ENCODE data around the gene KRT16.

The KRT16 gene

DNA sequence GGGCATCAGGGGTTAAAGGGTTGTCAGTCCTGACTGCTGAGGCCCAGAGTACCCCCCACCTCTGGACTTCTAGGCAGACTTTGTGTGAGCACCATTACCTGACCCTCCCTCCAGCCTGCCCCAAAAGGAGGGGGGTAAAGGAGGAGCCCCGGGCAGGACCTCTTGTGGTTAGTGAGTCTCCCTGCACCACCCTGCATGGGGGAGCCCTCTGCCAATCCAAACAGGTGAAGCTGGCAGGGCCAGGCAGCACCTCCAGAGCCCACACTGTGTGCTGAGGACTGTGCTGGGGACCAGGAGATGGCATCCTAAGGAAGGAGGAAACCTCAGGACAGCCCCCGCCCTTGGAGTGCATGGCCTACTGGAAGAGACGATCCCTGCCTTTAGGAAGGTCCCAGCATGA lies 23.3 kb downstream of the KRT16 start:
- Histone ChIP-seq H3K4me2 (ENCODE audit: low read depth, low read length) (no peak overlapping the region), H3K79me2 (ENCODE audit: low read length) (no peaks in the 10 kb centered on the region), H3K9me2 (replicated peaks; ENCODE audit: insufficient read depth, low read length) (no peaks in the 10 kb centered on the region), H3K36me3 (replicated peaks; ENCODE audit: insufficient read depth, low read length) (no peaks in the 10 kb centered on the region), H3K27me3 (replicated peaks; ENCODE audit: insufficient read depth, low read length) (peaks cover 9% of the 10 kb centered on the region), H3K9me3 (replicated peaks; ENCODE audit: insufficient read depth, low read length) (no peaks in the 10 kb centered on the region), H2AFZ (ENCODE audit: low read length) (no peak overlapping the region), H4K20me1 (ENCODE audit: insufficient read depth, low read length) (no peaks in the 10 kb centered on the region), H3K4me1 (ENCODE audit: low read length) (no peaks in the 10 kb centered on the region), H3K4me3 (ENCODE audit: low read length) (no peak overlapping the region), H3K27ac (ENCODE audit: low read length) (no peak overlapping the region), H3K9ac (ENCODE audit: low read length) (no peak overlapping the region), H3F3A (ENCODE audit: insufficient read depth, low read length) (no peaks in the 10 kb centered on the region)
- DNase-seq, result no peak
- no peak for TF ChIP-seq EZH2phosphoT487 (IDR thresholded peaks at IDR 0.05; ENCODE audit: low read length)
- TF ChIP-seq, protein P1, sequence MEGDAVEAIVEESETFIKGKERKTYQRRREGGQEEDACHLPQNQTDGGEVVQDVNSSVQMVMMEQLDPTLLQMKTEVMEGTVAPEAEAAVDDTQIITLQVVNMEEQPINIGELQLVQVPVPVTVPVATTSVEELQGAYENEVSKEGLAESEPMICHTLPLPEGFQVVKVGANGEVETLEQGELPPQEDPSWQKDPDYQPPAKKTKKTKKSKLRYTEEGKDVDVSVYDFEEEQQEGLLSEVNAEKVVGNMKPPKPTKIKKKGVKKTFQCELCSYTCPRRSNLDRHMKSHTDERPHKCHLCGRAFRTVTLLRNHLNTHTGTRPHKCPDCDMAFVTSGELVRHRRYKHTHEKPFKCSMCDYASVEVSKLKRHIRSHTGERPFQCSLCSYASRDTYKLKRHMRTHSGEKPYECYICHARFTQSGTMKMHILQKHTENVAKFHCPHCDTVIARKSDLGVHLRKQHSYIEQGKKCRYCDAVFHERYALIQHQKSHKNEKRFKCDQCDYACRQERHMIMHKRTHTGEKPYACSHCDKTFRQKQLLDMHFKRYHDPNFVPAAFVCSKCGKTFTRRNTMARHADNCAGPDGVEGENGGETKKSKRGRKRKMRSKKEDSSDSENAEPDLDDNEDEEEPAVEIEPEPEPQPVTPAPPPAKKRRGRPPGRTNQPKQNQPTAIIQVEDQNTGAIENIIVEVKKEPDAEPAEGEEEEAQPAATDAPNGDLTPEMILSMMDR (IDR thresholded peaks at IDR 0.05; ENCODE audit: low read length), result no peak
- TF ChIP-seq EZH2 (optimal IDR thresholded peaks at IDR 0.05; ENCODE audit: low read depth, low read length), result no peak

DNA sequence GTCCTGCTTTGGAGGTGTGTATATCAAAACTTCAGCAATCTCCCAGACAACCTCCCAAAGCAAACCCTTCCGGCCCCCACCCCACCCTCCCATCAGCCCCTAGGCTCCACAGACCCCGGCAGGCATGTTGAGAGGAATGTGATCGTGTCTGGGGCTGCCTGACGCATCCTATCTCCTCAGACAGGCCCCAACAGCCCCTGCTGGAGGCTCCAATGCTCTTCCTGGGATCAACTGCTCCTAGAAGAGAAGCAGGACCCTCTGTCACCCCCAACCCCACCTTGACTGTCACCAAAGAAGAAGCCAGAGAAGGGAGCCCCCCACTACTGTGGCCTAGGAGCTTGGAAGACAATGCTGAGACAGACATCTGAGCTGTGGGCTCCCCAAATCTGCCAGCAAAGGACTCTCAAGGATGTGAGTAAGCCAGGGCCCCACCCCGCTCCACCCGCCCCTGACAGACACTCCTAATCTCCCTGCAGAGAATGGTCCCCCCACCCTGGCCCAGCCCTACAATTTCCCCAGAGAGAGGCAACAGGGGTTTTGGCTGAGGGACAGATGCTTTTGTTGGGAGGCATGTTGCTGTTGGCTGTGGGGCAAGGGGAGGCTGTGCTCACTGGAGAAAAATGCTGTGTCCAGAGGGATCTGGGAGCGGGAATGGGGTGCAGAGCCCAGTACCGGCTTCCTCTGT lies 24.3 kb downstream of the KRT16 start:
- no peaks in the 10 kb centered on the region for H3K9me2 ChIP-seq (replicated peaks; ENCODE audit: insufficient read depth, low read length)
- DNase-seq, result no peak
- H3K4me3 ChIP-seq (ENCODE audit: low read length), result no peak overlapping the region
- H3F3A ChIP-seq (ENCODE audit: insufficient read depth, low read length), result no peaks in the 10 kb centered on the region
- no peak overlapping the region for H2AFZ ChIP-seq (ENCODE audit: low read length)
- TF ChIP-seq EZH2phosphoT487 (IDR thresholded peaks at IDR 0.05; ENCODE audit: low read length), result no peak
- no peaks in the 10 kb centered on the region for H3K36me3 ChIP-seq (replicated peaks; ENCODE audit: insufficient read depth, low read length)
- no peaks in the 10 kb centered on the region for H3K4me1 ChIP-seq (ENCODE audit: low read length)
- H3K9me3 ChIP-seq (replicated peaks; ENCODE audit: insufficient read depth, low read length), result no peaks in the 10 kb centered on the region
- H3K9ac ChIP-seq (ENCODE audit: low read length), result no peak overlapping the region
- H3K4me2 ChIP-seq (ENCODE audit: low read depth, low read length), result no peak overlapping the region
- peaks cover 5% of the 10 kb centered on the region for H3K27me3 ChIP-seq (replicated peaks; ENCODE audit: insufficient read depth, low read length)
- no peaks in the 10 kb centered on the region for H3K79me2 ChIP-seq (ENCODE audit: low read length)
- no peaks in the 10 kb centered on the region for H4K20me1 ChIP-seq (ENCODE audit: insufficient read depth, low read length)
- no peak overlapping the region for H3K27ac ChIP-seq (ENCODE audit: low read length)

DNA sequence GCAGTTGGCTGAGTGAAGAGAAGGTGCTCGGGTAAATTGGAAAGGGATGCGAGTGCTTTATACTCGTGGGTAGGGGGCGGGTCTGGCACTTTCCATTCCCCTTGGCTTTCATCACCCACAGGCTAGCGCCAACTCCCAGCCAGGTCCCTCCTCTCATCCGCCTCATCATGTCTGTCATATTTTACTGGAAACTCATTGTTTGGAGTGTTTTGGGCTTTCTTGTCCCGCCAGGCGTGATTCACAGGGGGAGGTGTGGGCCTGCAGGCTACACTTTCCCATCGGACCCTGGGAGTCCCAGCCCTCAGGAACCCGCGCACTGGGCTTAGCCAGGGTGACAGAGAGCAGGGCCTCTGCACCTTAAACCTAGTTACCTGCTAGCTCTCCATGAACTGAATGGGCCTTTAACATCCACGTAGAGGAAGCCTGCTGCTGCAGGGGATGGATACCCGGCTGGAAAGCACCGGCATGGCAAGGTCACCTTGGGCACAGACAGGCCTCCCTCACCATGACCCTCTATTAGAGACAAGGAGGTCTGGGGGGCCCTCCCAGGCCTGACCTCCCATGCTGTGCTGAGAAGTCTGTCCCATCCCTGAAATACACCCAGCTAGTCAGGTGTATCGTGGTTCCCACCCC lies 25.6 kb downstream of the KRT16 start, which contains the start of gene KRT14:
KRT14 (minus strand) TSS at position 33 of the 633 bp plus-strand sequence. CDS start 61 bp downstream, outside the sequence.
- Histone ChIP-seq H3K79me2 (ENCODE audit: low read length) (no peaks in the 10 kb centered on the region), H3K4me3 (ENCODE audit: low read length) (no peak within 1 kb of the TSS), H3K4me1 (ENCODE audit: low read length) (no peaks in the 10 kb centered on the region), H2AFZ (ENCODE audit: low read length) (no peak within 1 kb of the TSS), H3K36me3 (replicated peaks; ENCODE audit: insufficient read depth, low read length) (no peaks in the 10 kb centered on the region), H3K27ac (ENCODE audit: low read length) (no peak within 1 kb of the TSS), H3K9me3 (replicated peaks; ENCODE audit: insufficient read depth, low read length) (no peaks in the 10 kb centered on the region), H3F3A (ENCODE audit: insufficient read depth, low read length) (no peaks in the 10 kb centered on the region), H4K20me1 (ENCODE audit: insufficient read depth, low read length) (no peaks in the 10 kb centered on the region), H3K4me2 (ENCODE audit: low read depth, low read length) (no peak within 1 kb of the TSS), H3K9ac (ENCODE audit: low read length) (no peak within 1 kb of the TSS), H3K9me2 (replicated peaks; ENCODE audit: insufficient read depth, low read length) (no peaks in the 10 kb centered on the region), H3K27me3 (replicated peaks; ENCODE audit: insufficient read depth, low read length) (peaks cover 5% of the 10 kb centered on the region)
- TF ChIP-seq EZH2 (optimal IDR thresholded peaks at IDR 0.05; ENCODE audit: low read depth, low read length) (no peak), EZH2phosphoT487 (IDR thresholded peaks at IDR 0.05; ENCODE audit: low read length) (no peak)
- TF ChIP-seq, protein P1 (IDR thresholded peaks at IDR 0.05; ENCODE audit: low read length), result no peak
- no peak for DNase-seq

Measured in MM.1S (cell line).